NCI-H2227 treated with DMSO at 0.1 percent for 48 hours (cell line): ENCODE results near the gene MCUR1.
"Not testable (repeated sequence)": the region's sequence is repeated elsewhere in the genome, so short reads cannot be mapped to it uniquely, and the experiment has no call there.

ENCODE experiments used
- DNase-seq: peaks from one replicate; lab custom pipeline; 2025; lab: John Stamatoyannopoulos, UW

The MCUR1 gene

GRCh38 chr6:13814176-13814937 is at the start of gene MCUR1:
Gene MCUR1, minus strand, starts transcription at chr6:13814557. Its CDS starts 128 bp downstream, at chr6:13814429.
- peak; percentile 96 for DNase-seq

GRCh38 chr6:13863699-13864155 is 49.4 kb upstream of the MCUR1 start:
- DNase-seq: no peak

- DNase-seq: not testable (repeated sequence)
These were observed 46.3 kb upstream of the MCUR1 start for GRCh38 chr6:13860556-13861185.

GRCh38 chr6:13859871-13860555 is 45.7 kb upstream of the MCUR1 start:
- DNase-seq: no peak

GRCh38 chr6:13854716-13855250 is 40.4 kb upstream of the MCUR1 start:
- no peak for DNase-seq

- no peak for DNase-seq
These were observed 39.5 kb upstream of the MCUR1 start for GRCh38 chr6:13853871-13854270.

- DNase-seq: no peak
These were observed 37.4 kb upstream of the MCUR1 start for GRCh38 chr6:13851803-13852202.

- no peak for DNase-seq
These were observed 37.0 kb upstream of the MCUR1 start for GRCh38 chr6:13851330-13851729.

- DNase-seq: not testable (repeated sequence)
These were observed 36.3 kb upstream of the MCUR1 start for GRCh38 chr6:13850690-13851089.

GRCh38 chr6:13848522-13849150 is 34.3 kb upstream of the MCUR1 start:
- DNase-seq: no peak

- DNase-seq: no peak
These were observed 33.1 kb upstream of the MCUR1 start for GRCh38 chr6:13847326-13848050.

GRCh38 chr6:13846841-13847240 is 32.5 kb upstream of the MCUR1 start:
- DNase-seq: no peak

- DNase-seq: no peak
These were observed 27.6 kb upstream of the MCUR1 start for GRCh38 chr6:13841936-13842335.

GRCh38 chr6:13838616-13839015 is 24.3 kb upstream of the MCUR1 start:
- no peak for DNase-seq

GRCh38 chr6:13836170-13836569 is 21.8 kb upstream of the MCUR1 start:
- DNase-seq: no peak

- DNase-seq: no peak
These were observed 20.4 kb upstream of the MCUR1 start for GRCh38 chr6:13834790-13835189.

GRCh38 chr6:13834018-13834417 is 19.7 kb upstream of the MCUR1 start:
- DNase-seq: not testable (repeated sequence)

GRCh38 chr6:13832778-13833177 is 18.4 kb upstream of the MCUR1 start:
- DNase-seq: no peak

GRCh38 chr6:13831615-13832014 is 17.3 kb upstream of the MCUR1 start:
- DNase-seq: no peak

- no peak for DNase-seq
These were observed 16.4 kb upstream of the MCUR1 start for GRCh38 chr6:13830803-13831202.

GRCh38 chr6:13829419-13829818 is 15.1 kb upstream of the MCUR1 start:
- not testable (repeated sequence) for DNase-seq
